ENCODE results near the gene IFITM1.

DNA sequence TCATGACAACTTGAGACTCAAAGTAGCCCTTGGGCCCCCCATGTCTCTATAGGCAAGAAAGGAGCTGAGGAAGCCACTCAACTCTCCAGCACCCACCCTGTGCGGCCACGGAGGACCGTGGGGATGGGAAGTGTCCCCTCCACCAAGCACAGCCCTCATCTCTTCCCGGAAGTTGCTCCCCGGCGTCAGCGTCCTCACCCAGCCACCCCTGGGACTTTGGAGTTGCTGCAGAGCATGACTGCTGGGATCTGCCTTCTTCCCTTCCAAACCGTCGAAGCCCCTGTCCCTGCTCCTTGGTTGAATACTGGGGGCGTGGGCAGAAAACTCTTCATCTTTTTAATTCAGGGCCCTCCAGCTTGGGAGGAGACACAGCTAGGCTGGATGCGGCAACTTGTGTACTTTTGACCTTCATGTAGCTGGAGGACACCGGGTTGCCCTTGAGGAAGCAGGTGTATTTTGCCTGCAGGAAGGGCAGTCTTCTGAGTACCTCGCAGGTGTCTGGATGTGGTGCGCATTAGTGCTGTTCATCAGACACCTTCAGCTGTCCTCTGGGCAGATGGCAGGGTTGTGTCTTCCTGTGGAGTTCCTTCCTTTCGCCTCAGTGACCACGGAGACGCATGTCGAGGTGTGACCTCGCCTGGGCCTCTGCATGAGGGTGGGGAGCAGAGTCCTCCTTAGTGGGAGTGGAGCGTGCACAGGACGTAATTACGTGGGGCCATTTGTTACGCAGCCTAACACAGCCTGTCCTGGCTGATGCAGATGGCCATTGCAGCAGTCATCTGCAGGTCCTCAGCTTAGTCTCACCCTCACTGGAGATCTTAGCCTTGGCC is 19.0 kb downstream of the IFITM1 start:
- TF ChIP-seq GABPA (IDR thresholded peaks at IDR 0.05 in 1 of 2, conservative IDR thresholded peaks at IDR 0.05 in 1 of 2): no peak
- TF ChIP-seq, protein P1, sequence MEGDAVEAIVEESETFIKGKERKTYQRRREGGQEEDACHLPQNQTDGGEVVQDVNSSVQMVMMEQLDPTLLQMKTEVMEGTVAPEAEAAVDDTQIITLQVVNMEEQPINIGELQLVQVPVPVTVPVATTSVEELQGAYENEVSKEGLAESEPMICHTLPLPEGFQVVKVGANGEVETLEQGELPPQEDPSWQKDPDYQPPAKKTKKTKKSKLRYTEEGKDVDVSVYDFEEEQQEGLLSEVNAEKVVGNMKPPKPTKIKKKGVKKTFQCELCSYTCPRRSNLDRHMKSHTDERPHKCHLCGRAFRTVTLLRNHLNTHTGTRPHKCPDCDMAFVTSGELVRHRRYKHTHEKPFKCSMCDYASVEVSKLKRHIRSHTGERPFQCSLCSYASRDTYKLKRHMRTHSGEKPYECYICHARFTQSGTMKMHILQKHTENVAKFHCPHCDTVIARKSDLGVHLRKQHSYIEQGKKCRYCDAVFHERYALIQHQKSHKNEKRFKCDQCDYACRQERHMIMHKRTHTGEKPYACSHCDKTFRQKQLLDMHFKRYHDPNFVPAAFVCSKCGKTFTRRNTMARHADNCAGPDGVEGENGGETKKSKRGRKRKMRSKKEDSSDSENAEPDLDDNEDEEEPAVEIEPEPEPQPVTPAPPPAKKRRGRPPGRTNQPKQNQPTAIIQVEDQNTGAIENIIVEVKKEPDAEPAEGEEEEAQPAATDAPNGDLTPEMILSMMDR (IDR thresholded peaks at IDR 0.05; ENCODE audit: low read depth, low read length, missing input control): no peak
- TF ChIP-seq YY1 (IDR thresholded peaks at IDR 0.05): no peak
- TF ChIP-seq TAF1 (conservative IDR thresholded peaks at IDR 0.05): no peak
